Endothelial cell (in vitro differentiated cells): ENCODE results near the gene DEFB123. TPM values are rescaled to one million over a fixed set of nuclear protein-coding genes. Genes with fewer than 3 reads are reported as not detected.
"Not testable (repeated sequence)": the region's sequence is repeated elsewhere in the genome, so short reads cannot be mapped to it uniquely, and the experiment has no call there.

Experiments used
- DNase-seq: peaks from one replicate; pipeline ENCODE4 v3.0.0; 2021; ENCODE audit warnings: low spot score
- H3K27ac Mint-ChIP-seq: one replicate; pipeline ENCODE4 v1.8.0; 2021; ENCODE audit warnings: mixed read lengths, inconsistent platforms; ENCODE audit not compliant: unreplicated experiment
- H3K27me3 Mint-ChIP-seq: one replicate; pipeline ENCODE4 v1.8.0; 2021; ENCODE audit warnings: mild to moderate bottlenecking, moderate library complexity, mixed read lengths, inconsistent platforms; ENCODE audit not compliant: unreplicated experiment
- H3K36me3 Mint-ChIP-seq: one replicate; pipeline ENCODE4 v1.8.0; 2021; ENCODE audit warnings: mild to moderate bottlenecking, low read depth, mixed read lengths, inconsistent platforms; ENCODE audit not compliant: unreplicated experiment
- H3K4me1 Mint-ChIP-seq: one replicate; pipeline ENCODE4 v1.8.0; 2021; ENCODE audit warnings: mild to moderate bottlenecking, mixed read lengths, inconsistent platforms; ENCODE audit not compliant: unreplicated experiment
- H3K4me3 Mint-ChIP-seq: one replicate; pipeline ENCODE4 v1.8.0; 2021; ENCODE audit warnings: mild to moderate bottlenecking, mixed read lengths, inconsistent platforms; ENCODE audit not compliant: unreplicated experiment
- H3K9me3 Mint-ChIP-seq: one replicate; pipeline ENCODE4 v1.8.0; 2021; ENCODE audit warnings: mixed read lengths, inconsistent platforms; ENCODE audit not compliant: unreplicated experiment
- total RNA-seq: library from RNA; stranded (reverse); fragmentation: NEBNext Ultra II Directional; extraction: Animal tissue kit (Norgen Biotek cat#: 25700); gene quantifications from one replicate; pipeline ENCODE4 v1.2.1, GENCODE V29; 2021; ENCODE audit not compliant: unreplicated experiment
- TF ChIP-seq, protein P1 (sequence below): fragments of 200-600 bp; sonication (generic); IDR thresholded peaks from one replicate; pipeline ENCODE4 v1.5.0; 2021; ENCODE audit warnings: antibody characterized with exemption; ENCODE audit not compliant: unreplicated experiment

DEFB123 gene
- total RNA-seq, 1 donor from 2014 or later: not detected

DNA sequence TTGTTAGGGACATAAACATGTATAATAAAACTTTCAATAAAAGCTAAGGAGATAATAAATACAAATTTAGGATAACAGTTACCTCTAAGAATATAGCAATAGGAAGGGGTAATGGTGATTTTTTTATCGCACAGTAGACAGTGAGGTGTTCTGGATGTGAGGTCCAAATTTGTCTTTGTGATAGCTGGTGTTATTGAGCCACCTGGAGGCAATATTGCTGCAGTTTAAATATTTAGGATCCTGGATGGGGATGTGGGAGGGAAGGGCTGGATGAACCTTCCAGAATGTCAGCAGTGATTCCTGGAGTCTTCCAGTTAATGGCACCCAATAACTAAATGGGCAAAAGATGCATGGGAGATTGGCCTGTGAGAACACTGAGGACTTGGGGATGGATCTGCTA, 13.9 kb downstream of the DEFB123 start:
- no peak overlapping the region for H3K4me3 Mint-ChIP-seq
- H3K27me3 Mint-ChIP-seq: peaks cover 3% of the 10 kb centered on the region
- TF ChIP-seq, protein P1, sequence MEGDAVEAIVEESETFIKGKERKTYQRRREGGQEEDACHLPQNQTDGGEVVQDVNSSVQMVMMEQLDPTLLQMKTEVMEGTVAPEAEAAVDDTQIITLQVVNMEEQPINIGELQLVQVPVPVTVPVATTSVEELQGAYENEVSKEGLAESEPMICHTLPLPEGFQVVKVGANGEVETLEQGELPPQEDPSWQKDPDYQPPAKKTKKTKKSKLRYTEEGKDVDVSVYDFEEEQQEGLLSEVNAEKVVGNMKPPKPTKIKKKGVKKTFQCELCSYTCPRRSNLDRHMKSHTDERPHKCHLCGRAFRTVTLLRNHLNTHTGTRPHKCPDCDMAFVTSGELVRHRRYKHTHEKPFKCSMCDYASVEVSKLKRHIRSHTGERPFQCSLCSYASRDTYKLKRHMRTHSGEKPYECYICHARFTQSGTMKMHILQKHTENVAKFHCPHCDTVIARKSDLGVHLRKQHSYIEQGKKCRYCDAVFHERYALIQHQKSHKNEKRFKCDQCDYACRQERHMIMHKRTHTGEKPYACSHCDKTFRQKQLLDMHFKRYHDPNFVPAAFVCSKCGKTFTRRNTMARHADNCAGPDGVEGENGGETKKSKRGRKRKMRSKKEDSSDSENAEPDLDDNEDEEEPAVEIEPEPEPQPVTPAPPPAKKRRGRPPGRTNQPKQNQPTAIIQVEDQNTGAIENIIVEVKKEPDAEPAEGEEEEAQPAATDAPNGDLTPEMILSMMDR: no peak
- no peak overlapping the region for H3K27ac Mint-ChIP-seq
- H3K9me3 Mint-ChIP-seq: peaks cover 9% of the 10 kb centered on the region
- H3K4me1 Mint-ChIP-seq: no peaks in the 10 kb centered on the region
- no peaks in the 10 kb centered on the region for H3K36me3 Mint-ChIP-seq
- DNase-seq: no peak

DNA sequence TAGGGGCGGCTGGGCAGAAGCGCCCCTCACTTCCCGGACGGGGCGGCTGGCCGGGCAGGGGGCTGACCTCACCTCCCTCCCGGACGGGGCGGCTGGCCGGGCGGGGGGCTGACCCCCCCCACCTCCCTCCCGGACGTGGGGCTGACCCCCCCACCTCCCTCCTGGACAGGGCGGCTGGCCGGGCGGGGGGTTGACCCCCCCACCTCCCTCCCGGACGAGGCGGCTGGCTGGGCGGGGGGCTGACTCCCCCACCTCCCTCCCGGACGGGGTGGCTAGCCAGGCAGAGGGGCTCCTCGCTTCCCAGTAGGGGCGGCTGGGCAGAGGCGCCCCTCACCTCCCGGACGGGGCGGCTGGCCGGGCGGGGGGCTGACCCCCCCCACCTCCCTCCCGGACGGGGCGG, 30.5 kb downstream of the DEFB123 start:
- peaks cover 24% of the 10 kb centered on the region for H3K9me3 Mint-ChIP-seq
- not testable (repeated sequence) for H3K4me3 Mint-ChIP-seq, H3K36me3 Mint-ChIP-seq, DNase-seq, H3K4me1 Mint-ChIP-seq, H3K27ac Mint-ChIP-seq
- peaks cover 25% of the 10 kb centered on the region for H3K27me3 Mint-ChIP-seq

DNA sequence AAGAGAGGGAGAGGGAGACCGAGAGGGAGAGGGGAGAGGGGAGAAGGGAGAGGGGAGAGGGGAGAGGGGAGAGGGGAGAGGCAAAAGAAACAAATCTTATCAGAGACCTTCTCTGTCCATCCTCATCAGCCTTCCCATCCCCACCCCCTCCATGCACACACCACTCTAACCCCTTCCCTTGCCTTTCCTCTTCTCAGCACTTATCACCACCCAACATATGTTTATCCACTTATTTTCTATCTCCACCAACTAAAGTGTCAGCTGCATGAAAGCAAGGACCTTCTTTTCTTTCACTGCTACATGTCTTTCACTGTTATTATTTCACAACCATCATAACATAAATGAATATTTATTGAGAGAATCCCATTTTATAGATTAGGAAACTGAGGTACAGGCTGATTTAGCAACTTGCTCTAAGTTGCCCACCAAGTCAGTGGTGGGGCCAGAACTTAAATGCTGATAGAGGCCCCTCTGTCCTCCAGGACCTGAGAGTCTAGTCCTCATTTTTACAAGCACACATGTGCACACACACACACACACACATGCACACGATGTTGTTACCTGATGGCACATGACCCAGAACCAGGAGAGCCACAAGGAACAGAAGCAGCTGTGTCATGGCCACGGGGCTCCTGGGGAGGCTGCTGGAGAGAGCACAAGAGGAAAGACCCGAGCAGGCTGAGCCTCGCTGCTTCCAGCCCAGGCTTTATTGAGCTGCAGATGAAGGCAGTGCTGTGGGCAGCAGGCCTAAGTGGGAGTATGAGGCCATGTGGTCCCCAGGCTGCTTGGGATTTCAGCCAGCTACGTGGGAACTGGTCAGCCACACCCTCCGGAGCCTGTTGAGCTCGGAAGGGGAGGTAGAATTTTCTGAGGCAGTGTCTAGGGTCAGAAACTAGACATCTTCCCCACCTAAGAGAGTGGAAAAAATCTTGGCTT, 32.2 kb downstream of the DEFB123 start:
- Mint-ChIP-seq H3K4me1 (no peaks in the 10 kb centered on the region), H3K4me3 (peak overlapping the region; percentile 82), H3K27me3 (peaks cover 29% of the 10 kb centered on the region), H3K27ac (peak overlapping the region; percentile 49), H3K36me3 (peaks cover 6% of the 10 kb centered on the region), H3K9me3 (peaks cover 24% of the 10 kb centered on the region)
- TF ChIP-seq, protein P1: no peak
- no peak for DNase-seq

GRCh38 chr20:31473331-31474096, 33.1 kb downstream of the DEFB123 start:
- Mint-ChIP-seq H3K27me3 (peaks cover 26% of the 10 kb centered on the region), H3K9me3 (peaks cover 18% of the 10 kb centered on the region)

DNA sequence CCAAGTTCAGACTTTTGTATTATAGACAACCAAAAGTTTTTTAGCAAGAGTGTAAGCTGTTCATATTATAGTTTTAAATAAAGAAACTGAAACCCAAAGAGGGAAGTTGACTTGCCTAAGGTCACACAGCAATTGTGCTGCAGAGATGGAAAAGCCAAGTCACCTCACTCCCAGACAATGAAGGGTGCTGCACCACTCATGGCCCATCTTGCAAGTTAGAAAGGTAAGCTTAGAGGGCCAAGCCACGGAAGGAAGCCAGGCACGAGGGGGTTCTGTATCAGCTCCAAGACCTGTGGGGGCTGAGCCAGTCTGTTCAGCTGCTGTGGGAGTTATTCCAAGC, 33.6 kb downstream of the DEFB123 start:
- H3K27me3 Mint-ChIP-seq: peaks cover 24% of the 10 kb centered on the region
- no peak overlapping the region for H3K4me3 Mint-ChIP-seq
- no peaks in the 10 kb centered on the region for H3K4me1 Mint-ChIP-seq
- DNase-seq: no peak
- no peak overlapping the region for H3K27ac Mint-ChIP-seq
- H3K9me3 Mint-ChIP-seq: peaks cover 18% of the 10 kb centered on the region
- TF ChIP-seq, protein P1: no peak
- H3K36me3 Mint-ChIP-seq: peaks cover 6% of the 10 kb centered on the region

More at GRCh38 chr20:31473331-31474096, 33.1 kb downstream of the DEFB123 start:
- TF ChIP-seq, protein P1: no peak
- Mint-ChIP-seq H3K36me3 (peaks cover 6% of the 10 kb centered on the region), H3K27ac (no peak overlapping the region), H3K4me3 (no peak overlapping the region), H3K4me1 (no peaks in the 10 kb centered on the region)
- no peak for DNase-seq
